ENCODE data around the gene TMEM139. TPM values are rescaled to one million over a fixed set of nuclear protein-coding genes. Genes with fewer than 3 reads are reported as not detected.

Gene TMEM139
- total RNA-seq, 2 donors from 2014 or later = 18.4 to 27.2 TPM

DNA sequence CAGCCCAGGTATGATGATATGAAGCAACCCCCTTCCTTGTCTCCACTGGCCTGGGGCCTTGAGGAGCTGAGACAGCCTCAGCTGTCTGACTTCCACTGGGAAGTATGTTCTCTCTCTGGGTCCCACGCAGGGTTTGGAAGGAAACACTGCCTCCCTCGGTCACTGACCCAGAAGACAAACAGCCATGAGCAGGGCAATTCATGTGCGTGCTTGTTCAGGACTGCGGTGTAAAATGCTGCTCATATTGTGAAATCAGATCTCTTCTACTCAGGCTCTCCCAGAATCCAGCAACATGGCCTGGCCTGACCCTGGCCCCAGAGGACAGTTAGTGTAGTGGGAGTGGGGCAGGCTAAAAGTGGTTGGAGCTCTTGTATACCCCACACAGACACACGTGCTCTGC lies 33.9 kb downstream of the TMEM139 start:
- H3K27ac ChIP-seq = no peak overlapping the region
- no peaks in the 10 kb centered on the region for H3K27me3 ChIP-seq
- no peaks in the 10 kb centered on the region for H3K9me3 ChIP-seq
- H3K9ac ChIP-seq (ENCODE audit: low read depth in 2 of 2, low read length in 2 of 2) = no peak overlapping the region
- no peaks in the 10 kb centered on the region for H3K4me1 ChIP-seq
- TF ChIP-seq, protein P1, sequence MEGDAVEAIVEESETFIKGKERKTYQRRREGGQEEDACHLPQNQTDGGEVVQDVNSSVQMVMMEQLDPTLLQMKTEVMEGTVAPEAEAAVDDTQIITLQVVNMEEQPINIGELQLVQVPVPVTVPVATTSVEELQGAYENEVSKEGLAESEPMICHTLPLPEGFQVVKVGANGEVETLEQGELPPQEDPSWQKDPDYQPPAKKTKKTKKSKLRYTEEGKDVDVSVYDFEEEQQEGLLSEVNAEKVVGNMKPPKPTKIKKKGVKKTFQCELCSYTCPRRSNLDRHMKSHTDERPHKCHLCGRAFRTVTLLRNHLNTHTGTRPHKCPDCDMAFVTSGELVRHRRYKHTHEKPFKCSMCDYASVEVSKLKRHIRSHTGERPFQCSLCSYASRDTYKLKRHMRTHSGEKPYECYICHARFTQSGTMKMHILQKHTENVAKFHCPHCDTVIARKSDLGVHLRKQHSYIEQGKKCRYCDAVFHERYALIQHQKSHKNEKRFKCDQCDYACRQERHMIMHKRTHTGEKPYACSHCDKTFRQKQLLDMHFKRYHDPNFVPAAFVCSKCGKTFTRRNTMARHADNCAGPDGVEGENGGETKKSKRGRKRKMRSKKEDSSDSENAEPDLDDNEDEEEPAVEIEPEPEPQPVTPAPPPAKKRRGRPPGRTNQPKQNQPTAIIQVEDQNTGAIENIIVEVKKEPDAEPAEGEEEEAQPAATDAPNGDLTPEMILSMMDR (IDR thresholded peaks at IDR 0.05) = no peak
- DNase-seq = no peak
- intact Hi-C loops (cut with DNase I) = no loop called here
- H3K36me3 ChIP-seq = no peaks in the 10 kb centered on the region
- no peak overlapping the region for H3K4me3 ChIP-seq

DNA sequence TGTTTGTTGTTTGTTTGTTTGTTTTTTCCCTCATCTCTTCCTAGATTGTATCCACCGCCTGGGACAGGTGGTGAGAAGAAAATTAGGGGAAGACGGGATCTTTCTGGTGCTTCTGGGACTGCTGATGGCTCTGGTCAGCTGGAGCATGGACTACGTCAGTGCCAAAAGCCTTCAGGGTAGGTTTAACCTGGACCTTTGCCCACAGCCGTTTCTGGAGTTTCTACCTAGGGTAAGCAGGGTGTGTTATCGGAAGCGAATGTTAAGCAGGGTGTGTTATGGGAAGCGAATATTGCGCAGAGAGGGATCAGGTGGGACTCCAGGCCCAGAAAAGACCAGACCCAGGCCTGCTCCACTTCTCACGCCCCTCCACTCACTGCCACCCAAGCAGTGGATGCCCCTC lies 35.9 kb downstream of the TMEM139 start:
- DNase-seq = peak; percentile 74
- Histone ChIP-seq H3K9me3 (no peaks in the 10 kb centered on the region), H3K4me1 (no peaks in the 10 kb centered on the region), H3K27ac (no peak overlapping the region), H3K36me3 (no peaks in the 10 kb centered on the region), H3K9ac (ENCODE audit: low read depth in 2 of 2, low read length in 2 of 2) (no peak overlapping the region), H3K4me3 (no peak overlapping the region), H3K27me3 (no peaks in the 10 kb centered on the region)
- TF ChIP-seq, protein P1 (IDR thresholded peaks at IDR 0.05) = no peak
- intact Hi-C loops (cut with DNase I) = loop anchor here (5.0 kb wide), 1 partner anchor 92 kb away; no protein-coding TSS in a partner anchor

DNA sequence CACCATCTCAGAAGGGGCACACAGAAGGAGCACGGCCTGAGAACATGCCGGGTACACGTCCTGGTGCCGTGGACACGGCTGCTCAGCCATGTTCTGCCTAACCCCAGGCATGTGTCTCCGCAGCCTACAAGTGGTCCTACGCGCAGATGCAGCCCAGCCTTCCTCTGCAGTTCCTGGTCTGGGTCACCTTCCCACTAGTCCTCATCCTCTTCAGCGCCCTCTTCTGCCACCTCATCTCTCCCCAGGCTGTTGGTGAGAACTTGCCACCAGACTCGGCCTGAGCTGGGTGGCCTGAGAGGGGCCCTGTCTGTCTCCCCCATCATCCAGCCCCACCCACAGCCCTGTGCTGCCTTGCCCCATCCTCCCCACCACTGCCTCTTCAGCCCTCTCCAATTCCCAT lies 36.5 kb downstream of the TMEM139 start:
- Histone ChIP-seq H3K27me3 (no peaks in the 10 kb centered on the region), H3K27ac (no peak overlapping the region), H3K4me1 (no peaks in the 10 kb centered on the region), H3K9me3 (no peaks in the 10 kb centered on the region), H3K4me3 (no peak overlapping the region), H3K9ac (ENCODE audit: low read depth in 2 of 2, low read length in 2 of 2) (no peak overlapping the region), H3K36me3 (no peaks in the 10 kb centered on the region)
- intact Hi-C loops (cut with DNase I) = loop anchor here (5.0 kb wide), 1 partner anchor 91 kb away; no protein-coding TSS in a partner anchor
- TF ChIP-seq, protein P1 (IDR thresholded peaks at IDR 0.05) = no peak
- no peak for DNase-seq

DNA sequence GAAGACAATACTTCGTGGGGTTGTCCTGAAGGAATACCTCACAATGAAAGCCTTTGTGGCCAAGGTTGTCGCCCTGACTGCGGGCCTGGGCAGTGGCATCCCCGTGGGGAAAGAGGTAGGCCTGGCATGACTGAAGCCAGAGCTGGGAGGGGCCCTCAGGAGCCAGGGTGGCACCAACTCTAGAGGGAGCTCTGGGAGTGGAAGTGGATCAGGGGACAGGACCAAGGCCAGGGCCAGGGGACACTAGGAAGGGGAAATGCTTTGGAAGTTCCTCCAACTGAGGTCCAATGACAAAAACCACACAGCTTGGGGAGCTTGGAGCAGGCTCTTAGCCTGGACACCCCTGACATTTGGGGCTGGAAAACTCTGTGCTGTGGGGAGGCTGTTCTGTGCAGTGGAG lies 37.0 kb downstream of the TMEM139 start:
- intact Hi-C loops (cut with DNase I) = loop anchor here (5.0 kb wide), 1 partner anchor 91 kb away; no protein-coding TSS in a partner anchor
- no peaks in the 10 kb centered on the region for H3K36me3 ChIP-seq
- no peaks in the 10 kb centered on the region for H3K27me3 ChIP-seq
- no peaks in the 10 kb centered on the region for H3K9me3 ChIP-seq
- no peak overlapping the region for H3K4me3 ChIP-seq
- no peaks in the 10 kb centered on the region for H3K4me1 ChIP-seq
- H3K9ac ChIP-seq (ENCODE audit: low read depth in 2 of 2, low read length in 2 of 2) = no peak overlapping the region
- H3K27ac ChIP-seq = no peak overlapping the region
- TF ChIP-seq, protein P1 (IDR thresholded peaks at IDR 0.05) = peak; percentile 18
- DNase-seq = peak; percentile 52

- TF ChIP-seq, protein P1 (IDR thresholded peaks at IDR 0.05) = no peak
- H3K4me1 ChIP-seq = no peaks in the 10 kb centered on the region
- no peak overlapping the region for H3K27ac ChIP-seq
- intact Hi-C loops (cut with DNase I) = loop anchor here (5.0 kb wide), 1 partner anchor 89 kb away; no protein-coding TSS in a partner anchor
- H3K9ac ChIP-seq (ENCODE audit: low read depth in 2 of 2, low read length in 2 of 2) = no peak overlapping the region
- H3K9me3 ChIP-seq = no peaks in the 10 kb centered on the region
- DNase-seq = no peak
- H3K4me3 ChIP-seq = no peak overlapping the region
- no peaks in the 10 kb centered on the region for H3K27me3 ChIP-seq
- H3K36me3 ChIP-seq = no peaks in the 10 kb centered on the region
These were observed 38.2 kb downstream of the TMEM139 start for GRCh38 chr7:143322760-143323633.

All from colonic mucosa (tissue), 4 donors.